Fibroblast of the aortic adventitia (primary cell): Measurements from ENCODE around the gene TRAPPC4. TPM values are rescaled to one million over a fixed set of nuclear protein-coding genes. Genes with fewer than 3 reads are reported as not detected.
A peak's percentile ranks its signal among the peaks of the same experiment; 100 is the strongest.

Experiments used
- DNase-seq: peaks from one replicate; pipeline ENCODE4 v3.0.0-alpha.2; 2010; ENCODE audit warnings: low read depth
- H3K4me3 ChIP-seq: 2 replicates; pipeline ENCODE4 v1.5.1; 2011; ENCODE audit warnings: low read depth, mild to moderate bottlenecking, control low read depth, low read length, moderate library complexity
- CTCF ChIP-seq: IDR thresholded peaks from 2 replicates; pipeline ENCODE4 v1.5.1; 2011; ENCODE audit warnings: mild to moderate bottlenecking, low read length, control low read depth, inconsistent platforms; ENCODE audit not compliant: insufficient read depth
- total RNA-seq: library from RNA; depleted of rRNA; stranded (reverse); fragments of >200 nt; gene quantifications from 2 replicates; pipeline ENCODE4 v1.2.3, GENCODE V29; 2012; ENCODE audit warnings: low replicate concordance

The TRAPPC4 gene
- total RNA-seq, 1 donor, result 79.9 TPM

DNA sequence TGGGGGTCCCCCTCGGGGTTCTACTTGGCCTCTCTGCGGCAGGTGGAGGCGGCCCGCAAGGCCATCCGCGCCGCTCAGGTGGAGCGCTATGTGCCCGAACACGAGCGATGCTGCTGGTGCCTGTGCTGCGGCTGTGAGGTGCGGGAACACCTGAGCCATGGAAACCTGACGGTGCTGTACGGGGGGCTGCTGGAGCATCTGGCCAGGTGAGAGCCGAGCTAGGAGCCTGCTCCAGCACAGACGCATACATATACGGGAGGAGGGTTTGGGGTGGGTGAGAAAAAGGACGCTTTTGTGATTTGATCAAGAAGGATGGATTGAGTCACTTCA, 20.2 kb upstream of the TRAPPC4 start:
- H3K4me3 ChIP-seq, result peak overlapping the region; percentile 97
- no peak for TF ChIP-seq CTCF
- no peak for DNase-seq

DNA sequence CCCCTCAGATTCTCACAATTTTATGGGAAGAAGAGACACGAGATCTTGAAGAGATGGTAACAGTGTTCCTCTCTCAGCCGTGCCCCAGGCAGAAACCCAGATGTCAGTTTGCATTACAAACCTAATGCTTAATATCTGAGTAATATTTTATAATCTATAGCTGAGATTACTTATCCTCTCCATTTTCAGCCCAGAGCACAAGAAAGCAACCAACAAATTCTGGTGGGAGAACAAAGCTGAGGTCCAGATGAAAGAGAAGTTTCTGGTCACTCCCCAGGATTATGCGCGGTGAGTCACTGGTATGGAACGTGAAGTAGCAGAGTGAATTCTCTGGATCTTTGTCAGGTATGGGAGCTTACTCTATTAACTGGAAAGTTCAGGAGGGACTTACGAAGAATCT, 19.7 kb upstream of the TRAPPC4 start:
- peak overlapping the region; percentile 97 for H3K4me3 ChIP-seq
- TF ChIP-seq CTCF, result no peak
- peak; percentile 78 for DNase-seq

- DNase-seq, result no peak
- no peak for TF ChIP-seq CTCF
- no peak overlapping the region for H3K4me3 ChIP-seq
Observed at GRCh38 chr11:119000906-119001305, 17.7 kb upstream of the TRAPPC4 start.

DNA sequence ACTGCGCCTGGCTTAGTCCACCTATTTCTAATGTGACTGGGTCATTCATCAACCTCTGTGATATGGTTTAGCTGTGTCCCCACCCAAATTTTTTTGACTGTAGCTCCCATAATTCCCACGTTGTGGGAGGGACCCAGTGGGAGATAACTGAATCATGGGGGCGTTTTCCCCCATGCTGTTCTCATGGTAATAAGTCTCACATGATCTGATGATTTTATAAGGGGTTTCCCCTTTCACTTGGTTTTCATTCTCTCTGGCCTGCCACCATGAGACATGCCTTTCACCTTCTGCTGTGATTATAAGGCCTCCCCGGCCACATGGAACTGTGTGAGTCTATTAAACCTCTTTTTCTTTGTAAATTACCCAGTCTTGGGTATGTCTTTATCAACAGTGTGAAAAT, 11.9 kb upstream of the TRAPPC4 start:
- DNase-seq, result no peak
- no peak overlapping the region for H3K4me3 ChIP-seq
- no peak for TF ChIP-seq CTCF

- H3K4me3 ChIP-seq, result no peak overlapping the region
- DNase-seq, result no peak
- TF ChIP-seq CTCF, result no peak
Observed at GRCh38 chr11:119011476-119012053, 7.0 kb upstream of the TRAPPC4 start.

- no peak for DNase-seq
- H3K4me3 ChIP-seq, result no peak overlapping the region
- no peak for TF ChIP-seq CTCF
Observed at GRCh38 chr11:119012629-119013170, 5.9 kb upstream of the TRAPPC4 start.
